Liver (tissue), 9 donors: ENCODE results near the gene CRIP1. TPM values are rescaled to one million over a fixed set of nuclear protein-coding genes. Genes with fewer than 3 reads are reported as not detected.

Experiments used
- DNase-seq: peaks from one replicate; pipeline ENCODE4 v3.0.0-alpha.2; 2017; ENCODE audit warnings: low spot score
- H3K27ac ChIP-seq, 2 donors: one replicate each; pipeline ENCODE4 v1.7.0; 2013; ENCODE audit warnings: inconsistent platforms in 2 of 2, low read length in 2 of 2, control low read depth in 1 of 2, low read depth in 1 of 2, mild to moderate bottlenecking in 1 of 2
- H3K27me3 ChIP-seq, 4 donors: one replicate each; pipeline versions ENCODE4 v1.6.1 to v1.7.0; 2013; ENCODE audit warnings: low read length in 3 of 4, inconsistent platforms in 1 of 4, mild to moderate bottlenecking in 1 of 4, moderate library complexity in 1 of 4; ENCODE audit not compliant: control insufficient read depth in 4 of 4, insufficient read depth in 4 of 4
- H3K36me3 ChIP-seq, 4 donors: one replicate each; pipeline versions ENCODE4 v1.6.1 to v1.7.0; 2013; ENCODE audit warnings: low read length in 3 of 4, mild to moderate bottlenecking in 3 of 4, low read depth in 1 of 4, moderate library complexity in 1 of 4; ENCODE audit not compliant: control insufficient read depth in 4 of 4, insufficient read depth in 3 of 4
- H3K4me1 ChIP-seq, 4 donors: one replicate each; pipeline versions ENCODE4 v1.6.1 to v1.7.0; 2013; ENCODE audit warnings: low read length in 3 of 4, mild to moderate bottlenecking in 3 of 4, moderate library complexity in 1 of 4; ENCODE audit not compliant: control insufficient read depth in 4 of 4, insufficient read depth in 4 of 4
- H3K4me3 ChIP-seq, 3 donors: one replicate each; pipeline versions ENCODE4 v1.6.1 to v1.7.0; 2013; ENCODE audit warnings: low read length in 3 of 3, control low read depth in 1 of 3, low read depth in 1 of 3, mild to moderate bottlenecking in 1 of 3
- H3K9ac ChIP-seq, 2 donors: one replicate each; pipeline ENCODE4 v1.7.0; 2013; ENCODE audit warnings: low read length in 2 of 2, mild to moderate bottlenecking in 2 of 2, moderate library complexity in 2 of 2, control low read depth in 1 of 2, low read depth in 1 of 2
- H3K9me3 ChIP-seq, 4 donors: one replicate each; pipeline versions ENCODE4 v1.6.1 to v1.7.0; 2013; ENCODE audit warnings: low read length in 3 of 4; ENCODE audit not compliant: control insufficient read depth in 4 of 4
- EGR1 ChIP-seq, 2 donors: IDR thresholded peaks; 2 replicates each; pipeline ENCODE4 v1.6.1; 2016 to 2018; ENCODE audit warnings: antibody characterized with exemption in 2 of 2, low read depth in 2 of 2
- FOXA1 ChIP-seq: IDR thresholded peaks from 2 replicates; pipeline ENCODE4 v1.6.1; 2016; ENCODE audit warnings: antibody characterized with exemption
- FOXA2 ChIP-seq: IDR thresholded peaks from 2 replicates; pipeline ENCODE4 v1.6.1; 2016; ENCODE audit warnings: antibody characterized with exemption
- GABPA ChIP-seq, 2 donors: IDR thresholded peaks in 1 of 2; conservative IDR thresholded peaks in 1 of 2; 2 replicates each; pipeline ENCODE4 v1.6.1; 2016; ENCODE audit warnings: antibody characterized with exemption in 2 of 2, mild to moderate bottlenecking in 1 of 2, moderate library complexity in 1 of 2
- HNF4A ChIP-seq, 2 donors: conservative IDR thresholded peaks; 2 replicates each; pipeline ENCODE4 v1.6.1; 2016; ENCODE audit warnings: antibody characterized with exemption in 2 of 2, mild to moderate bottlenecking in 2 of 2
- JUND ChIP-seq, 2 donors: IDR thresholded peaks; 2 replicates each; pipeline ENCODE4 v1.6.1; 2016; ENCODE audit warnings: antibody characterized with exemption in 2 of 2
- NR2F2 ChIP-seq: IDR thresholded peaks from 2 replicates; pipeline ENCODE4 v1.6.1; 2016; ENCODE audit warnings: antibody characterized with exemption
- RAD21 ChIP-seq, 2 donors: IDR thresholded peaks; 2 replicates each; pipeline ENCODE4 v1.6.1; 2016; ENCODE audit warnings: antibody characterized with exemption in 2 of 2, mild to moderate bottlenecking in 2 of 2
- RXRA ChIP-seq, 2 donors: IDR thresholded peaks; 2 replicates each; pipeline ENCODE4 v1.6.1; 2017 to 2018; ENCODE audit warnings: antibody characterized with exemption in 2 of 2, mild to moderate bottlenecking in 1 of 2
- SP1 ChIP-seq: IDR thresholded peaks from 2 replicates; pipeline ENCODE4 v1.6.1; 2018; ENCODE audit warnings: antibody characterized with exemption, mild to moderate bottlenecking
- YY1 ChIP-seq: IDR thresholded peaks from 2 replicates; pipeline ENCODE4 v1.6.1; 2016; ENCODE audit warnings: antibody characterized with exemption, mild to moderate bottlenecking
- WGBS: extraction: QIAGEN DNeasy Blood & Tissue Kit; methylation state at CpG from one replicate; pipeline ENCODE4 v1.1.7; 2013; 5-methylcytosine and 5-hydroxymethylcytosine counted together
- polyA plus RNA-seq, 2 donors: library from polyadenylated mRNA; stranded (reverse) in 1 of 2; unstranded in 1 of 2; fragments of 200-250 nt in 1 of 2; fragments of >200 nt in 1 of 2; fragmentation: Nextera tagmentation in 1 of 2; extraction: Ambion mirVana in 1 of 2; gene quantifications; one replicate each; pipeline versions ENCODE4 v1.2.1 to v1.2.3, GENCODE V29; 2013 to 2015
- total RNA-seq, 2 donors: library from RNA; depleted of rRNA; stranded (reverse); fragments of >200 nt; gene quantifications; one replicate each; pipeline ENCODE4 v1.2.3, GENCODE V29; 2014
- TF ChIP-seq, protein P1 (sequence below): fragments of 150-350 bp; IDR thresholded peaks from 2 replicates; pipeline ENCODE4 v1.5.1; 2017; ENCODE audit warnings: improper control_type of control experiment, low read depth, low read length; ENCODE audit not compliant: missing input control
- TF ChIP-seq, protein P2 (sequence below): IDR thresholded peaks from 2 replicates; pipeline ENCODE4 v1.6.1; 2016; ENCODE audit warnings: antibody characterized with exemption
- TF ChIP-seq, protein P3 (sequence below): IDR thresholded peaks from 2 replicates; pipeline ENCODE4 v1.6.1; 2016; ENCODE audit warnings: antibody characterized with exemption
- TF ChIP-seq, protein P4 (sequence below): IDR thresholded peaks from 2 replicates; pipeline ENCODE4 v1.6.1; 2016; ENCODE audit warnings: antibody characterized with exemption, mild to moderate bottlenecking
- TF ChIP-seq, protein P5 (sequence below): IDR thresholded peaks from 2 replicates; pipeline ENCODE4 v1.6.1; 2016; ENCODE audit warnings: antibody characterized with exemption
- donor health status: healthy.
- donor health status: healthy.
- donor health status: healthy.
- donor health status: healthy.
- donor health status: healthy.

Gene CRIP1
- total and polyA plus RNA-seq, 4 donors = 1.4 to 11.4 (median 3.9) TPM

DNA sequence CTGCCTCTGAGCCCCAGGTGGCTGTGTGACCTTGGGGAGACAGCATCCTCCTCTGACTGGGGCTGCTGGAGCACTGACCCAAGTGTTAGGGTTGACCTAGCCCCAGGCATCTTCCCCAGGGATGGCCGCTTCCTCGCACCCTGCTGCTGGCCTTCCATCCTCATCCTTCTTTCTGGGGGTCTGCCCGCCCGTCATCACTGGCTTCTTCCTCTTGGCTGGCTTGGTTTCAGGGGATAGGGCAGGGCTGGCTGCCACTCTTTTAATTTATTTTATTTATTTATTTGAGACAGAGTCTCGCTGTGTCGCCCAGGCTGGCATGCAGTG lies 7.9 kb downstream of the CRIP1 start:
- DNase-seq = no peak
- peaks cover 17 to 83% (median 63%) of the 10 kb centered on the region in 4 donors for H3K4me1 ChIP-seq
- 90% methylated on average over 6 of the region's 6 CpGs for WGBS
- no peak overlapping the region for H3K9ac ChIP-seq
- H3K4me3 ChIP-seq = no peak overlapping the region
- TF ChIP-seq, protein P1, sequence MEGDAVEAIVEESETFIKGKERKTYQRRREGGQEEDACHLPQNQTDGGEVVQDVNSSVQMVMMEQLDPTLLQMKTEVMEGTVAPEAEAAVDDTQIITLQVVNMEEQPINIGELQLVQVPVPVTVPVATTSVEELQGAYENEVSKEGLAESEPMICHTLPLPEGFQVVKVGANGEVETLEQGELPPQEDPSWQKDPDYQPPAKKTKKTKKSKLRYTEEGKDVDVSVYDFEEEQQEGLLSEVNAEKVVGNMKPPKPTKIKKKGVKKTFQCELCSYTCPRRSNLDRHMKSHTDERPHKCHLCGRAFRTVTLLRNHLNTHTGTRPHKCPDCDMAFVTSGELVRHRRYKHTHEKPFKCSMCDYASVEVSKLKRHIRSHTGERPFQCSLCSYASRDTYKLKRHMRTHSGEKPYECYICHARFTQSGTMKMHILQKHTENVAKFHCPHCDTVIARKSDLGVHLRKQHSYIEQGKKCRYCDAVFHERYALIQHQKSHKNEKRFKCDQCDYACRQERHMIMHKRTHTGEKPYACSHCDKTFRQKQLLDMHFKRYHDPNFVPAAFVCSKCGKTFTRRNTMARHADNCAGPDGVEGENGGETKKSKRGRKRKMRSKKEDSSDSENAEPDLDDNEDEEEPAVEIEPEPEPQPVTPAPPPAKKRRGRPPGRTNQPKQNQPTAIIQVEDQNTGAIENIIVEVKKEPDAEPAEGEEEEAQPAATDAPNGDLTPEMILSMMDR = no peak
- TF ChIP-seq RAD21 (IDR thresholded peaks at IDR 0.05) (no peak), FOXA1 (no peak), YY1 (no peak), SP1 (no peak), GABPA (IDR thresholded peaks at IDR 0.05 in 1 of 2, conservative IDR thresholded peaks at IDR 0.05 in 1 of 2) (no peak), HNF4A (conservative IDR thresholded peaks at IDR 0.05) (no peak), EGR1 (IDR thresholded peaks at IDR 0.05; ENCODE audit: low read depth in 2 of 2) (no peak), FOXA2 (no peak), JUND (IDR thresholded peaks at IDR 0.05) (no peak), RXRA (IDR thresholded peaks at IDR 0.05) (no peak), NR2F2 (no peak)
- TF ChIP-seq, protein P2, sequence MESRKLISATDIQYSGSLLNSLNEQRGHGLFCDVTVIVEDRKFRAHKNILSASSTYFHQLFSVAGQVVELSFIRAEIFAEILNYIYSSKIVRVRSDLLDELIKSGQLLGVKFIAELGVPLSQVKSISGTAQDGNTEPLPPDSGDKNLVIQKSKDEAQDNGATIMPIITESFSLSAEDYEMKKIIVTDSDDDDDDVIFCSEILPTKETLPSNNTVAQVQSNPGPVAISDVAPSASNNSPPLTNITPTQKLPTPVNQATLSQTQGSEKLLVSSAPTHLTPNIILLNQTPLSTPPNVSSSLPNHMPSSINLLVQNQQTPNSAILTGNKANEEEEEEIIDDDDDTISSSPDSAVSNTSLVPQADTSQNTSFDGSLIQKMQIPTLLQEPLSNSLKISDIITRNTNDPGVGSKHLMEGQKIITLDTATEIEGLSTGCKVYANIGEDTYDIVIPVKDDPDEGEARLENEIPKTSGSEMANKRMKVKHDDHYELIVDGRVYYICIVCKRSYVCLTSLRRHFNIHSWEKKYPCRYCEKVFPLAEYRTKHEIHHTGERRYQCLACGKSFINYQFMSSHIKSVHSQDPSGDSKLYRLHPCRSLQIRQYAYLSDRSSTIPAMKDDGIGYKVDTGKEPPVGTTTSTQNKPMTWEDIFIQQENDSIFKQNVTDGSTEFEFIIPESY = no peak
- TF ChIP-seq, protein P3, sequence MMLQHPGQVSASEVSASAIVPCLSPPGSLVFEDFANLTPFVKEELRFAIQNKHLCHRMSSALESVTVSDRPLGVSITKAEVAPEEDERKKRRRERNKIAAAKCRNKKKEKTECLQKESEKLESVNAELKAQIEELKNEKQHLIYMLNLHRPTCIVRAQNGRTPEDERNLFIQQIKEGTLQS = no peak
- TF ChIP-seq, protein P4, sequence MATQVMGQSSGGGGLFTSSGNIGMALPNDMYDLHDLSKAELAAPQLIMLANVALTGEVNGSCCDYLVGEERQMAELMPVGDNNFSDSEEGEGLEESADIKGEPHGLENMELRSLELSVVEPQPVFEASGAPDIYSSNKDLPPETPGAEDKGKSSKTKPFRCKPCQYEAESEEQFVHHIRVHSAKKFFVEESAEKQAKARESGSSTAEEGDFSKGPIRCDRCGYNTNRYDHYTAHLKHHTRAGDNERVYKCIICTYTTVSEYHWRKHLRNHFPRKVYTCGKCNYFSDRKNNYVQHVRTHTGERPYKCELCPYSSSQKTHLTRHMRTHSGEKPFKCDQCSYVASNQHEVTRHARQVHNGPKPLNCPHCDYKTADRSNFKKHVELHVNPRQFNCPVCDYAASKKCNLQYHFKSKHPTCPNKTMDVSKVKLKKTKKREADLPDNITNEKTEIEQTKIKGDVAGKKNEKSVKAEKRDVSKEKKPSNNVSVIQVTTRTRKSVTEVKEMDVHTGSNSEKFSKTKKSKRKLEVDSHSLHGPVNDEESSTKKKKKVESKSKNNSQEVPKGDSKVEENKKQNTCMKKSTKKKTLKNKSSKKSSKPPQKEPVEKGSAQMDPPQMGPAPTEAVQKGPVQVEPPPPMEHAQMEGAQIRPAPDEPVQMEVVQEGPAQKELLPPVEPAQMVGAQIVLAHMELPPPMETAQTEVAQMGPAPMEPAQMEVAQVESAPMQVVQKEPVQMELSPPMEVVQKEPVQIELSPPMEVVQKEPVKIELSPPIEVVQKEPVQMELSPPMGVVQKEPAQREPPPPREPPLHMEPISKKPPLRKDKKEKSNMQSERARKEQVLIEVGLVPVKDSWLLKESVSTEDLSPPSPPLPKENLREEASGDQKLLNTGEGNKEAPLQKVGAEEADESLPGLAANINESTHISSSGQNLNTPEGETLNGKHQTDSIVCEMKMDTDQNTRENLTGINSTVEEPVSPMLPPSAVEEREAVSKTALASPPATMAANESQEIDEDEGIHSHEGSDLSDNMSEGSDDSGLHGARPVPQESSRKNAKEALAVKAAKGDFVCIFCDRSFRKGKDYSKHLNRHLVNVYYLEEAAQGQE = no peak
- TF ChIP-seq, protein P5, sequence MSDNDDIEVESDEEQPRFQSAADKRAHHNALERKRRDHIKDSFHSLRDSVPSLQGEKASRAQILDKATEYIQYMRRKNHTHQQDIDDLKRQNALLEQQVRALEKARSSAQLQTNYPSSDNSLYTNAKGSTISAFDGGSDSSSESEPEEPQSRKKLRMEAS = no peak
- no peak overlapping the region for H3K27ac ChIP-seq
- H3K27me3 ChIP-seq = no peaks in the 10 kb centered on the region
- H3K9me3 ChIP-seq = no peaks in the 10 kb centered on the region
- H3K36me3 ChIP-seq = no peaks in the 10 kb centered on the region
